Lower leg skin (tissue), 4 donors: ENCODE measurements around the gene SSTR5. TPM values are rescaled to one million over a fixed set of nuclear protein-coding genes. Genes with fewer than 3 reads are reported as not detected.

Experiments
- DNase-seq, 2 donors: peaks; one replicate each; pipeline ENCODE4 v3.0.0-alpha.2; 2019; ENCODE audit warnings: low spot score in 2 of 2
- H3K4me3 ChIP-seq: fragments of 200-600 bp; sonication (generic); 2 replicates; pipeline ENCODE4 v1.5.1; 2017; ENCODE audit warnings: mild to moderate bottlenecking, low read depth; ENCODE audit not compliant: poor library complexity, severe bottlenecking
- CTCF ChIP-seq, 3 donors: fragments of 450-650 bp; IDR thresholded peaks; one replicate each; pipeline ENCODE4 v1.5.1; 2016; ENCODE audit warnings: antibody characterized with exemption in 3 of 3, mild to moderate bottlenecking in 3 of 3, moderate library complexity in 2 of 3
- POLR2A ChIP-seq, 2 donors: fragments of 450-650 bp; IDR thresholded peaks; one replicate each; pipeline ENCODE4 v1.6.1; 2016 to 2017; ENCODE audit warnings: antibody characterized with exemption in 2 of 2, mild to moderate bottlenecking in 1 of 2, moderate library complexity in 1 of 2
- WGBS, 2 donors: methylation state at CpG; one replicate each; pipeline ENCODE4 v1.1.5; 2018; 5-methylcytosine and 5-hydroxymethylcytosine counted together
- intact Hi-C: fragments of 100-400 bp; cut with DNase I; formaldehyde crosslinking; loops from one replicate; pipeline ENCODE4 v1.15.0; 2023; ENCODE audit warnings: low total_unique reads
- total RNA-seq, 4 donors: library from RNA; depleted of rRNA; stranded (reverse); fragments of >200 nt; gene quantifications; one replicate each; pipeline ENCODE4 v1.1.0, GENCODE V29; 2016

The SSTR5 gene
- total RNA-seq, 4 donors from 2014 or later, result 0.36 TPM; not detected in 3

GRCh38 chr16:1121601-1122397, 49.3 kb downstream of the SSTR5 start:
- WGBS, 2 donors, result 66 to 77% methylated on average over 20 to 30 of the region's 30 CpGs
- intact Hi-C loops, result no loop called here
- no peak for DNase-seq

GRCh38 chr16:1122398-1122765, 49.8 kb downstream of the SSTR5 start:
- no peak for DNase-seq
- intact Hi-C loops, result no loop called here
- 84 to 85% methylated on average over 14 of the region's 14 CpGs for WGBS, 2 donors

More at GRCh38 chr16:1121601-1122397, 49.3 kb downstream of the SSTR5 start:
- TF ChIP-seq POLR2A (IDR thresholded peaks at IDR 0.05) (no peak), CTCF (IDR thresholded peaks at IDR 0.05) (no peak)
- no peak overlapping the region for H3K4me3 ChIP-seq

GRCh38 chr16:1123525-1124230, 51.1 kb downstream of the SSTR5 start:
- no peak for DNase-seq
- no peak overlapping the region for H3K4me3 ChIP-seq
- 65 to 69% methylated on average over 19 to 21 of the region's 21 CpGs for WGBS, 2 donors
- no peak for TF ChIP-seq CTCF (IDR thresholded peaks at IDR 0.05)
- TF ChIP-seq POLR2A (IDR thresholded peaks at IDR 0.05), result no peak
- intact Hi-C loops, result no loop called here

More at GRCh38 chr16:1122398-1122765, 49.8 kb downstream of the SSTR5 start:
- TF ChIP-seq POLR2A (IDR thresholded peaks at IDR 0.05) (no peak), CTCF (IDR thresholded peaks at IDR 0.05) (no peak)
- H3K4me3 ChIP-seq, result no peak overlapping the region

- TF ChIP-seq CTCF (IDR thresholded peaks at IDR 0.05) (no peak), POLR2A (IDR thresholded peaks at IDR 0.05) (no peak)
- intact Hi-C loops, result no loop called here
- 80 to 85% methylated on average over 11 to 14 of the region's 18 CpGs for WGBS, 2 donors
- no peak for DNase-seq
- no peak overlapping the region for H3K4me3 ChIP-seq
Measured at GRCh38 chr16:1124291-1124690, 51.7 kb downstream of the SSTR5 start.

- TF ChIP-seq CTCF (IDR thresholded peaks at IDR 0.05) (no peak), POLR2A (IDR thresholded peaks at IDR 0.05) (no peak)
- WGBS, 2 donors, result 90 to 94% methylated on average over 5 to 8 of the region's 11 CpGs
- no peak for DNase-seq
- H3K4me3 ChIP-seq, result no peak overlapping the region
- intact Hi-C loops, result no loop called here
Measured at GRCh38 chr16:1124795-1125194, 52.2 kb downstream of the SSTR5 start.
